Esophagus muscularis mucosa (tissue), 3 donors: ENCODE results near the gene FCGR1A.
"Not testable (repeated sequence)": the region's sequence is repeated elsewhere in the genome, so short reads cannot be mapped to it uniquely, and the experiment has no call there.

Source experiments
- CTCF ChIP-seq, 3 experiments: fragments of 200-600 bp in 2 of 3; fragments of 450-650 bp in 1 of 3; sonication (generic) in 2 of 3; IDR thresholded peaks; one replicate each; pipeline ENCODE4 v1.5.1; 2017 to 2019; ENCODE audit warnings: antibody characterized with exemption in 3 of 3, mild to moderate bottlenecking in 2 of 3, moderate library complexity in 1 of 3
- POLR2A ChIP-seq: fragments of 450-650 bp; IDR thresholded peaks from one replicate; pipeline ENCODE4 v1.6.1; 2017; ENCODE audit warnings: antibody characterized with exemption, moderate library complexity, mild to moderate bottlenecking, low read depth
- POLR2AphosphoS5 ChIP-seq, 2 donors: sonication (generic); formaldehyde crosslinking; IDR thresholded peaks; one replicate each; pipeline ENCODE4 v1.6.1; 2017; ENCODE audit warnings: antibody characterized with exemption in 2 of 2

- not testable (repeated sequence) for TF ChIP-seq CTCF (IDR thresholded peaks at IDR 0.05); POLR2AphosphoS5 (IDR thresholded peaks at IDR 0.05); POLR2A
Observed at GRCh38 chr1:149811514-149811889, 29.0 kb downstream of the FCGR1A start.
